Fibroblast of lung (primary cell): ENCODE data around the gene FAM228A. TPM values are rescaled to one million over a fixed set of nuclear protein-coding genes. Genes with fewer than 3 reads are reported as not detected.

Source experiments
- DNase-seq, 2 donors: peaks; one replicate each; pipeline versions ENCODE4 v3.0.0 to v3.0.0-alpha.2; 2010; ENCODE audit warnings: low read depth in 2 of 2
- H2AFZ ChIP-seq: 2 replicates; pipeline ENCODE4 v1.5.1; 2012; ENCODE audit warnings: low read length, control low read depth, inconsistent platforms
- H3K27ac ChIP-seq: 2 replicates; pipeline ENCODE4 v1.5.1; 2011; ENCODE audit warnings: low read length, control low read depth; ENCODE audit not compliant: insufficient read depth
- H3K27me3 ChIP-seq: 2 replicates; pipeline ENCODE4 v1.5.1; 2011; ENCODE audit warnings: mild to moderate bottlenecking, low read length; ENCODE audit not compliant: control insufficient read depth, insufficient read depth
- H3K36me3 ChIP-seq: 2 replicates; pipeline ENCODE4 v1.5.1; 2011; ENCODE audit warnings: low read length; ENCODE audit not compliant: control insufficient read depth, insufficient read depth
- H3K4me1 ChIP-seq: 2 replicates; pipeline ENCODE4 v1.5.1; 2011; ENCODE audit warnings: low read length; ENCODE audit not compliant: control insufficient read depth, insufficient read depth; ENCODE audit errors: extremely low read depth
- H3K4me2 ChIP-seq: 2 replicates; pipeline ENCODE4 v1.5.1; 2011; ENCODE audit warnings: low read length, control low read depth; ENCODE audit not compliant: insufficient read depth; ENCODE audit errors: extremely low read depth
- H3K4me3 ChIP-seq, 4 experiments: fragments of 200-600 bp in 1 of 4; sonication (generic) in 1 of 4; replicated peaks in 1 of 4; 2 replicates each; pipeline ENCODE4 v1.5.1; 2011 to 2016; ENCODE audit warnings: low read length in 4 of 4, low read depth in 3 of 4, mild to moderate bottlenecking in 3 of 4, control low read depth in 2 of 4, inconsistent platforms in 1 of 4, mixed read lengths in 1 of 4; ENCODE audit not compliant: insufficient read depth in 1 of 4; ENCODE audit errors: control extremely low read depth in 1 of 4
- H3K79me2 ChIP-seq: 2 replicates; pipeline ENCODE4 v1.5.1; 2012; ENCODE audit warnings: mild to moderate bottlenecking, low read length, inconsistent platforms; ENCODE audit not compliant: control insufficient read depth, insufficient read depth
- H3K9ac ChIP-seq: 2 replicates; pipeline ENCODE4 v1.5.1; 2011; ENCODE audit warnings: mild to moderate bottlenecking, low read length, control low read depth; ENCODE audit not compliant: insufficient read depth
- H3K9me3 ChIP-seq: 2 replicates; pipeline ENCODE4 v1.5.1; 2012; ENCODE audit warnings: low read depth, low read length; ENCODE audit not compliant: control insufficient read depth, insufficient read depth
- H4K20me1 ChIP-seq: 2 replicates; pipeline ENCODE4 v1.5.1; 2011; ENCODE audit warnings: low read length; ENCODE audit not compliant: control insufficient read depth, insufficient read depth; ENCODE audit errors: extremely low read depth
- CTCF ChIP-seq, 2 donors: IDR thresholded peaks in 1 of 2; conservative IDR thresholded peaks in 1 of 2; 1 replicate in 1 of 2; 2 replicates in 1 of 2; pipeline ENCODE4 v1.5.1; 2011 to 2012; ENCODE audit warnings: low read length in 2 of 2, control low read depth in 1 of 2, inconsistent platforms in 1 of 2, low read depth in 1 of 2, mild to moderate bottlenecking in 1 of 2
- EZH2 ChIP-seq: IDR thresholded peaks from 2 replicates; pipeline ENCODE4 v1.5.1; 2012; ENCODE audit warnings: low read length, control low read depth, mild to moderate bottlenecking; ENCODE audit errors: missing control alignments
- polyA plus RNA-seq, 2 donors: library from polyadenylated mRNA; depleted of rRNA in 1 of 2; stranded (reverse) in 1 of 2; unstranded in 1 of 2; fragments of >200 nt; gene quantifications; 2 replicates each; pipeline ENCODE4 v1.2.1, GENCODE V29; 2011 to 2012; ENCODE audit warnings: missing spikeins in 1 of 2
- total RNA-seq: library from RNA; depleted of rRNA; stranded (reverse); fragments of >200 nt; gene quantifications from 2 replicates; pipeline ENCODE4 v1.2.1, GENCODE V29; 2014

Gene FAM228A
- total and polyA plus RNA-seq, 2 donors (not counting 1 experiment from before 2014, with no cell fraction given): 0.99 to 4.3 TPM

- no peaks in the 10 kb centered on the region for H3K4me1 ChIP-seq
- no peaks in the 10 kb centered on the region for H4K20me1 ChIP-seq
- no peak overlapping the region for H3K4me3 ChIP-seq
- no peak overlapping the region for H3K4me2 ChIP-seq
- H3K79me2 ChIP-seq: no peaks in the 10 kb centered on the region
- no peaks in the 10 kb centered on the region for H3K9me3 ChIP-seq
- no peak overlapping the region for H3K27ac ChIP-seq
- no peak overlapping the region for H2AFZ ChIP-seq
- DNase-seq: no peak
- H3K36me3 ChIP-seq: peaks cover 5% of the 10 kb centered on the region
- no peak overlapping the region for H3K9ac ChIP-seq
- no peaks in the 10 kb centered on the region for H3K27me3 ChIP-seq
- no peak for TF ChIP-seq CTCF (conservative IDR thresholded peaks at IDR 0.05 in 1 of 2, IDR thresholded peaks at IDR 0.05 in 1 of 2; ENCODE audit: low read depth in 1 of 2, low read length in 2 of 2)
- TF ChIP-seq EZH2: no peak
Observed at GRCh38 chr2:24210723-24211122, 35.9 kb downstream of the FAM228A start.

- TF ChIP-seq CTCF (conservative IDR thresholded peaks at IDR 0.05 in 1 of 2, IDR thresholded peaks at IDR 0.05 in 1 of 2; ENCODE audit: low read depth in 1 of 2, low read length in 2 of 2) (no peak), EZH2 (no peak)
- Histone ChIP-seq H3K27me3 (no peaks in the 10 kb centered on the region), H3K4me1 (no peaks in the 10 kb centered on the region), H2AFZ (no peak overlapping the region), H3K79me2 (no peaks in the 10 kb centered on the region), H3K4me2 (no peak overlapping the region), H3K36me3 (peaks cover 5% of the 10 kb centered on the region), H3K9me3 (no peaks in the 10 kb centered on the region), H3K27ac (no peak overlapping the region), H3K4me3 (no peak overlapping the region), H4K20me1 (no peaks in the 10 kb centered on the region), H3K9ac (no peak overlapping the region)
- DNase-seq: no peak
Observed at GRCh38 chr2:24211408-24211807, 36.6 kb downstream of the FAM228A start.

- Histone ChIP-seq H3K4me3 (no peak overlapping the region), H3K9me3 (no peaks in the 10 kb centered on the region), H3K27ac (no peak overlapping the region), H2AFZ (no peak overlapping the region), H3K79me2 (no peaks in the 10 kb centered on the region), H3K36me3 (peaks cover 2% of the 10 kb centered on the region), H3K9ac (no peak overlapping the region), H3K27me3 (no peaks in the 10 kb centered on the region), H4K20me1 (no peaks in the 10 kb centered on the region), H3K4me1 (no peaks in the 10 kb centered on the region), H3K4me2 (no peak overlapping the region)
- no peak for DNase-seq
- TF ChIP-seq EZH2: no peak
Observed at GRCh38 chr2:24214880-24215279, 40.0 kb downstream of the FAM228A start.
